HFFc6 (cell line): ENCODE measurements around the gene TAPT1. TPM values are rescaled to one million over a fixed set of nuclear protein-coding genes. Genes with fewer than 3 reads are reported as not detected.

Source experiments
- DNase-seq: peaks from one replicate; pipeline ENCODE4 v3.0.0-alpha.2; 2018
- H3K27ac Mint-ChIP-seq: 2 replicates; pipeline ENCODE4 v1.8.0; 2020; ENCODE audit warnings: mild to moderate bottlenecking, mixed read lengths
- H3K27me3 Mint-ChIP-seq: 2 replicates; pipeline ENCODE4 v1.8.0; 2021; ENCODE audit warnings: mild to moderate bottlenecking, moderate library complexity, mixed read lengths; ENCODE audit not compliant: insufficient read depth
- H3K36me3 Mint-ChIP-seq: 2 replicates; pipeline ENCODE4 v1.8.0; 2021; ENCODE audit warnings: low read depth, mixed read lengths
- H3K4me1 Mint-ChIP-seq: 2 replicates; pipeline ENCODE4 v1.8.0; 2020; ENCODE audit warnings: low read depth, mixed read lengths
- H3K4me3 Mint-ChIP-seq: 2 replicates; pipeline ENCODE4 v1.8.0; 2020; ENCODE audit warnings: mild to moderate bottlenecking, moderate library complexity, mixed read lengths
- H3K9me3 Mint-ChIP-seq: 2 replicates; pipeline ENCODE4 v1.8.0; 2020; ENCODE audit warnings: mild to moderate bottlenecking, mixed read lengths
- CTCF ChIP-seq: fragments of 200-600 bp; sonication (generic); IDR thresholded peaks from 2 replicates; pipeline ENCODE4 v1.5.0; 2021; ENCODE audit warnings: antibody characterized with exemption, mild to moderate bottlenecking
- total RNA-seq, 6 experiments: library from RNA; stranded (reverse); fragmentation: NEBNext Ultra II Directional; extraction: Animal tissue kit (Norgen Biotek cat#: 25700); gene quantifications; 2 replicates in 1 of 6; 3 replicates in 5 of 6; pipeline ENCODE4 v1.2.3, GENCODE V29; 2021

Gene TAPT1
- total RNA-seq, 6 experiments from 2014 or later, result 11.8 to 17.9 (median 15.3) TPM

- no peaks in the 10 kb centered on the region for H3K4me1 Mint-ChIP-seq
- TF ChIP-seq CTCF, result no peak
- peaks cover 8% of the 10 kb centered on the region for H3K27me3 Mint-ChIP-seq
- DNase-seq, result no peak
- no peaks in the 10 kb centered on the region for H3K9me3 Mint-ChIP-seq
- no peak overlapping the region for H3K27ac Mint-ChIP-seq
- H3K4me3 Mint-ChIP-seq, result no peak overlapping the region
- H3K36me3 Mint-ChIP-seq, result peaks cover 11% of the 10 kb centered on the region
Observed at GRCh38 chr4:16243285-16243684, 17.0 kb upstream of the TAPT1 start.

GRCh38 chr4:16240300-16240699 is 14.0 kb upstream of the TAPT1 start:
- no peak for TF ChIP-seq CTCF
- H3K9me3 Mint-ChIP-seq, result no peaks in the 10 kb centered on the region
- H3K27ac Mint-ChIP-seq, result no peak overlapping the region
- no peak for DNase-seq
- H3K4me3 Mint-ChIP-seq, result no peak overlapping the region
- H3K36me3 Mint-ChIP-seq, result peaks cover 5% of the 10 kb centered on the region; the same call in 1 of the 2 replicates
- no peaks in the 10 kb centered on the region; the same call in none of the 2 replicates for H3K27me3 Mint-ChIP-seq
- H3K4me1 Mint-ChIP-seq, result no peaks in the 10 kb centered on the region

DNA sequence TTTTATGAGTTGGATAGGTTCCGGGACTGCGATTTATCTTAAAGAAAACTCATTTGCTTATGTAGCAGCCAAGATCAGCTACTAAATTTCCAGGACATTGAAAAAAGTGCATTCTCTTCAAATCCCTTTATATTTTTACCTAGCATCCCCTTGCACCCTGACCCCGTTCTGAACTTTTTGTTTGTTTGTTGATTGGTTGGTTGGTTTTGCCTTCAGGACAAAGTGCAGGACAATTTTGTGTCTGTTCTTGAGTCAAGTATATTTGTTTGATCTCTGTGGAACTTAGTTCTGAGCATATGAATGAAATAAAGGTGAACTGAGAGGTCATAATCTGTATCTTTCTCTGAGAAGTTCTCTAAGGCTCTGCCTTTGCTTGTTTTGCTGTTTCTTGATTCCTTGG is 12.8 kb upstream of the TAPT1 start:
- H3K4me3 Mint-ChIP-seq, result no peak overlapping the region
- H3K27ac Mint-ChIP-seq, result no peak overlapping the region
- no peak for DNase-seq
- peaks cover 5% of the 10 kb centered on the region; the same call in 1 of the 2 replicates for H3K36me3 Mint-ChIP-seq
- no peaks in the 10 kb centered on the region for H3K9me3 Mint-ChIP-seq
- no peak for TF ChIP-seq CTCF
- H3K27me3 Mint-ChIP-seq, result peaks cover 3% of the 10 kb centered on the region
- H3K4me1 Mint-ChIP-seq, result no peaks in the 10 kb centered on the region

DNA sequence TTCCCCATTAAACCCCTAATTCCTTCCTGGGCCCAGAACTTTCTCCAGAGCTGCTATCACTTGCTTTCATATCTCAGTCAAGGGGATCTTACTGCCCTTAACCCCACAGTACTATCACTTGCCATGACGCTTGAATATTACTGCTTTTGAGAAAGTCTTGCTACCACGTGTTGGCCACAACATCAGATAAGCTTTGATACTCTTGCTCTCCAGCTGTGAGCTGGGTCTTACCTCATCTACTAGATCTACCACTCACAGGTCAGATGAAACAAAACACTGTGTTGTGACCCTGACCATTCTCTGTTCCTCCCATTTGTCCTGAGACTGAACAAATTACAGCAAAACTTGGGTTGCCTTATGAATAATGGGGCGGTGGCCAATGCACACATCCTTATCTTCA is 12.1 kb upstream of the TAPT1 start:
- no peaks in the 10 kb centered on the region for H3K4me1 Mint-ChIP-seq
- TF ChIP-seq CTCF, result no peak

GRCh38 chr4:16237715-16238114 is 11.4 kb upstream of the TAPT1 start:
- no peak for DNase-seq
- H3K27me3 Mint-ChIP-seq, result peaks cover 3% of the 10 kb centered on the region
- H3K9me3 Mint-ChIP-seq, result no peaks in the 10 kb centered on the region
- no peaks in the 10 kb centered on the region for H3K36me3 Mint-ChIP-seq
- no peaks in the 10 kb centered on the region for H3K4me1 Mint-ChIP-seq
- H3K27ac Mint-ChIP-seq, result no peak overlapping the region
- TF ChIP-seq CTCF, result no peak
- H3K4me3 Mint-ChIP-seq, result no peak overlapping the region

More for the DNA sequence above, 12.1 kb upstream of the TAPT1 start:
- Mint-ChIP-seq H3K9me3 (no peaks in the 10 kb centered on the region), H3K27ac (no peak overlapping the region), H3K27me3 (peaks cover 3% of the 10 kb centered on the region), H3K36me3 (peaks cover 5% of the 10 kb centered on the region; the same call in 1 of the 2 replicates), H3K4me3 (no peak overlapping the region)
- DNase-seq, result no peak
